Measurements from ENCODE around the gene RWDD1.

RWDD1 gene

DNA sequence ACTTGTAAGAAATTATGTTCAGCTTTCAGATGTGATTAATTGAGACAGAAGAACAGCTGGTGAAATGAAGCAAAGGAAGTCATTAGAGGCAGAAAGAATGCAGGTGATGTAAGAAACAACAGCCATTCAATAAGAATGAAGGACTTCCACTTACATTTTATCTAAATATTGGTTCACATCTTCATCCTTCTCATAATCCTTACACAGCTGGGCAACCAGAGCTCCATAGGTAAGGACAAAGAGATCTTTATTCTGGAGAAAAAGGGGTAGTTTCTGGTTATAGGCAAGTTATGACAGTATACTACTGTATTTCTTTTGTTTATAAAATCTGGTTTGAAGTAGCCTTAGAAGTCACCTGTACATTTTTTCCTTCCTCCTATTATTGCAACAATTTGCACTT is 28.2 kb upstream of the RWDD1 start:
- H3K4me1 ChIP-seq (ENCODE audit: control insufficient read depth in 2 of 2, insufficient read depth in 1 of 2, low read depth in 1 of 2, low read length in 2 of 2) = peaks cover 0 to 2% of the 10 kb centered on the region in 2 donors
- H2AFZ ChIP-seq (ENCODE audit: low read length) = no peak overlapping the region
- no peak overlapping the region for H2BK12ac ChIP-seq (ENCODE audit: low read length)
- H2BK5ac ChIP-seq (ENCODE audit: low read length) = no peak overlapping the region
- H3K4me3 ChIP-seq (ENCODE audit: low read length in 2 of 2) = no peak overlapping the region
- no peak overlapping the region for H3K4ac ChIP-seq (ENCODE audit: low read length)
- no peak overlapping the region for H3K9ac ChIP-seq (ENCODE audit: low read depth, low read length, poor library complexity)
- H3K18ac ChIP-seq (ENCODE audit: low read length) = no peak overlapping the region
- H3K79me1 ChIP-seq (ENCODE audit: low read depth, low read length) = no peaks in the 10 kb centered on the region
- no peak overlapping the region for H3K4me2 ChIP-seq (ENCODE audit: insufficient read depth, low read length, poor library complexity, severe bottlenecking)
- H4K8ac ChIP-seq (ENCODE audit: low read depth, low read length) = no peak overlapping the region
- no peaks in the 10 kb centered on the region for H3K27me3 ChIP-seq (ENCODE audit: control insufficient read depth in 3 of 3, insufficient read depth in 3 of 3, low read depth in 1 of 3, low read length in 3 of 3)
- no peaks in the 10 kb centered on the region for H3K36me3 ChIP-seq (replicated peaks in 1 of 2; ENCODE audit: control insufficient read depth in 2 of 2, insufficient read depth in 2 of 2, low read length in 2 of 2)
- no peak overlapping the region for H4K91ac ChIP-seq (ENCODE audit: low read depth, low read length, poor library complexity)
- no peak overlapping the region for H3K27ac ChIP-seq (replicated peaks; ENCODE audit: low read length)
- H3K9me3 ChIP-seq (replicated peaks in 1 of 2; ENCODE audit: control insufficient read depth in 2 of 2, insufficient read depth in 1 of 2, low read depth in 1 of 2, low read length in 2 of 2) = no peaks in the 10 kb centered on the region
- H3K23ac ChIP-seq (ENCODE audit: low read depth, low read length, poor library complexity) = no peak overlapping the region
- no peak overlapping the region for H3K14ac ChIP-seq (ENCODE audit: low read length)
- no peak overlapping the region for H2BK120ac ChIP-seq (ENCODE audit: low read depth, low read length)
- no peak overlapping the region for H2BK15ac ChIP-seq (ENCODE audit: low read length)
- no peak for DNase-seq (ENCODE audit: low spot score)
- no peak overlapping the region for H2AK5ac ChIP-seq (ENCODE audit: low read depth, low read length)

GRCh38 chr6:116545651-116546050 is 25.7 kb upstream of the RWDD1 start, which contains the start of gene TRAPPC3L:
Gene TRAPPC3L, minus strand, starts transcription at chr6:116545684. Its CDS starts 170 bp downstream, at chr6:116545514.
- no peak within 1 kb of the TSS for H3K23ac ChIP-seq (ENCODE audit: low read depth, low read length, poor library complexity)
- WGBS, 2 donors (ENCODE audit: extremely low coverage in 2 of 2, insufficient read length in 2 of 2, insufficient replicate concordance in 1 of 2) = no CpG with 5 or more reads among the region's 4 CpGs
- no peak within 1 kb of the TSS for H2BK15ac ChIP-seq (ENCODE audit: low read length)
- H2BK5ac ChIP-seq (ENCODE audit: low read length) = no peak within 1 kb of the TSS
- H3K4me2 ChIP-seq (ENCODE audit: insufficient read depth, low read length, poor library complexity, severe bottlenecking) = no peak within 1 kb of the TSS
- DNase-seq (ENCODE audit: low spot score) = no peak
- no peak within 1 kb of the TSS for H3K18ac ChIP-seq (ENCODE audit: low read length)
- H4K8ac ChIP-seq (ENCODE audit: low read depth, low read length) = no peak within 1 kb of the TSS
- H3K4me3 ChIP-seq (ENCODE audit: low read length in 2 of 2) = no peak within 1 kb of the TSS
- H3K4me1 ChIP-seq (ENCODE audit: control insufficient read depth in 2 of 2, insufficient read depth in 1 of 2, low read depth in 1 of 2, low read length in 2 of 2) = peaks cover 0 to 2% of the 10 kb centered on the region in 2 donors
- H3K36me3 ChIP-seq (replicated peaks in 1 of 2; ENCODE audit: control insufficient read depth in 2 of 2, insufficient read depth in 2 of 2, low read length in 2 of 2) = no peaks in the 10 kb centered on the region
- H3K9ac ChIP-seq (ENCODE audit: low read depth, low read length, poor library complexity) = no peak within 1 kb of the TSS
- H3K9me3 ChIP-seq (replicated peaks in 1 of 2; ENCODE audit: control insufficient read depth in 2 of 2, insufficient read depth in 1 of 2, low read depth in 1 of 2, low read length in 2 of 2) = no peaks in the 10 kb centered on the region
- no peak within 1 kb of the TSS for H2BK120ac ChIP-seq (ENCODE audit: low read depth, low read length)
- H3K27ac ChIP-seq (replicated peaks; ENCODE audit: low read length) = no peak within 1 kb of the TSS
- H2AK5ac ChIP-seq (ENCODE audit: low read depth, low read length) = no peak within 1 kb of the TSS
- no peak within 1 kb of the TSS for H4K91ac ChIP-seq (ENCODE audit: low read depth, low read length, poor library complexity)
- H2BK12ac ChIP-seq (ENCODE audit: low read length) = no peak within 1 kb of the TSS
- H3K14ac ChIP-seq (ENCODE audit: low read length) = no peak within 1 kb of the TSS
- no peak within 1 kb of the TSS for H3K4ac ChIP-seq (ENCODE audit: low read length)
- H3K27me3 ChIP-seq (ENCODE audit: control insufficient read depth in 3 of 3, insufficient read depth in 3 of 3, low read depth in 1 of 3, low read length in 3 of 3) = no peaks in the 10 kb centered on the region
- no peaks in the 10 kb centered on the region for H3K79me1 ChIP-seq (ENCODE audit: low read depth, low read length)
- peak within 1 kb of the TSS; percentile 68 for H2AFZ ChIP-seq (ENCODE audit: low read length)

GRCh38 chr6:116547358-116547757 is 23.9 kb upstream of the RWDD1 start:
- no peaks in the 10 kb centered on the region for H3K79me1 ChIP-seq (ENCODE audit: low read depth, low read length)
- H3K23ac ChIP-seq (ENCODE audit: low read depth, low read length, poor library complexity) = no peak overlapping the region
- no peak overlapping the region for H3K4ac ChIP-seq (ENCODE audit: low read length)
- no peak overlapping the region for H3K9ac ChIP-seq (ENCODE audit: low read depth, low read length, poor library complexity)
- no peak overlapping the region for H2BK15ac ChIP-seq (ENCODE audit: low read length)
- peaks cover 0 to 2% of the 10 kb centered on the region in 2 donors for H3K4me1 ChIP-seq (ENCODE audit: control insufficient read depth in 2 of 2, insufficient read depth in 1 of 2, low read depth in 1 of 2, low read length in 2 of 2)
- no peak overlapping the region for H2BK12ac ChIP-seq (ENCODE audit: low read length)
- no peak overlapping the region for H3K4me2 ChIP-seq (ENCODE audit: insufficient read depth, low read length, poor library complexity, severe bottlenecking)
- no peak overlapping the region for H4K8ac ChIP-seq (ENCODE audit: low read depth, low read length)
- peak overlapping the region; percentile 53 for H2AFZ ChIP-seq (ENCODE audit: low read length)
- H3K27ac ChIP-seq (replicated peaks; ENCODE audit: low read length) = no peak overlapping the region
- no peak overlapping the region for H3K14ac ChIP-seq (ENCODE audit: low read length)
- H3K36me3 ChIP-seq (replicated peaks in 1 of 2; ENCODE audit: control insufficient read depth in 2 of 2, insufficient read depth in 2 of 2, low read length in 2 of 2) = no peaks in the 10 kb centered on the region
- H2AK5ac ChIP-seq (ENCODE audit: low read depth, low read length) = no peak overlapping the region
- no peak for DNase-seq (ENCODE audit: low spot score)
- H2BK120ac ChIP-seq (ENCODE audit: low read depth, low read length) = no peak overlapping the region
- H3K27me3 ChIP-seq (ENCODE audit: control insufficient read depth in 3 of 3, insufficient read depth in 3 of 3, low read depth in 1 of 3, low read length in 3 of 3) = no peaks in the 10 kb centered on the region
- H4K91ac ChIP-seq (ENCODE audit: low read depth, low read length, poor library complexity) = no peak overlapping the region
- H3K9me3 ChIP-seq (replicated peaks in 1 of 2; ENCODE audit: control insufficient read depth in 2 of 2, insufficient read depth in 1 of 2, low read depth in 1 of 2, low read length in 2 of 2) = no peaks in the 10 kb centered on the region
- no peak overlapping the region for H3K4me3 ChIP-seq (ENCODE audit: low read length in 2 of 2)
- no peak overlapping the region for H2BK5ac ChIP-seq (ENCODE audit: low read length)
- WGBS, 2 donors (ENCODE audit: extremely low coverage in 2 of 2, insufficient read length in 2 of 2, insufficient replicate concordance in 1 of 2) = no CpG with 5 or more reads among the region's 6 CpGs
- H3K18ac ChIP-seq (ENCODE audit: low read length) = no peak overlapping the region

DNA sequence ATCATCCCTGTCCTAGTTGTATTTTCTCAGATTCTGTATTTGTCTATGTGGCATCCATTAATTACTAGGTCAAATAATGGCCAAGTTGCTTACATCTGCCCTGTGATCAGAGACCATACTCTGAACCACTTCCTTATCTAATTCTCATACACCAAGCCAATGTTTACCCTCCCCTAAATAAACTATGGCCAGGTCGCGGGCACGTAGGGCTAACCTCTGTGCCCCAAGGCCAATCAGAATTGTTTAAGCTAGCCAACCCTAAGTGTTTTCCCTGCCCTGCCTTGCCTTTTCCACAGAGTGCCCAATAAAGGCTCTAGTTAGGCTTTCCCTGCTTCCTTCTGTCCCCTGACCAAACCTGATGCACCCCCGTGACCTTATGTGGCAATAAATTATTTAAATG is 20.5 kb upstream of the RWDD1 start:
- Histone ChIP-seq H2BK5ac (ENCODE audit: low read length) (no peak overlapping the region), H2AFZ (ENCODE audit: low read length) (no peak overlapping the region), H4K8ac (ENCODE audit: low read depth, low read length) (no peak overlapping the region), H2BK120ac (ENCODE audit: low read depth, low read length) (no peak overlapping the region), H3K18ac (ENCODE audit: low read length) (no peak overlapping the region), H3K9me3 (replicated peaks in 1 of 2; ENCODE audit: control insufficient read depth in 2 of 2, insufficient read depth in 1 of 2, low read depth in 1 of 2, low read length in 2 of 2) (no peaks in the 10 kb centered on the region), H3K4ac (ENCODE audit: low read length) (no peak overlapping the region), H3K27me3 (ENCODE audit: control insufficient read depth in 3 of 3, insufficient read depth in 3 of 3, low read depth in 1 of 3, low read length in 3 of 3) (no peaks in the 10 kb centered on the region), H3K79me1 (ENCODE audit: low read depth, low read length) (no peaks in the 10 kb centered on the region), H3K9ac (ENCODE audit: low read depth, low read length, poor library complexity) (no peak overlapping the region), H3K27ac (replicated peaks; ENCODE audit: low read length) (no peak overlapping the region), H3K23ac (ENCODE audit: low read depth, low read length, poor library complexity) (no peak overlapping the region), H3K4me1 (ENCODE audit: control insufficient read depth in 2 of 2, insufficient read depth in 1 of 2, low read depth in 1 of 2, low read length in 2 of 2) (no peaks in the 10 kb centered on the region), H3K4me2 (ENCODE audit: insufficient read depth, low read length, poor library complexity, severe bottlenecking) (no peak overlapping the region), H3K36me3 (replicated peaks in 1 of 2; ENCODE audit: control insufficient read depth in 2 of 2, insufficient read depth in 2 of 2, low read length in 2 of 2) (no peaks in the 10 kb centered on the region), H3K4me3 (ENCODE audit: low read length in 2 of 2) (no peak overlapping the region), H2BK12ac (ENCODE audit: low read length) (no peak overlapping the region), H2AK5ac (ENCODE audit: low read depth, low read length) (no peak overlapping the region), H2BK15ac (ENCODE audit: low read length) (no peak overlapping the region), H4K91ac (ENCODE audit: low read depth, low read length, poor library complexity) (no peak overlapping the region), H3K14ac (ENCODE audit: low read length) (no peak overlapping the region)
- no peak for DNase-seq (ENCODE audit: low spot score)
- WGBS, 2 donors (ENCODE audit: extremely low coverage in 2 of 2, insufficient read length in 2 of 2, insufficient replicate concordance in 1 of 2) = no CpG with 5 or more reads among the region's 4 CpGs
